Caki2 (cell line): ENCODE results near the gene USP24. TPM values are rescaled to one million over a fixed set of nuclear protein-coding genes. Genes with fewer than 3 reads are reported as not detected.
A peak's percentile ranks its signal among the peaks of the same experiment; 100 is the strongest.

ENCODE experiments used
- DNase-seq: peaks from one replicate; pipeline ENCODE4 v3.0.0-alpha.2; 2015; ENCODE audit warnings: low read depth
- in situ Hi-C: cut with HindIII; loops from 2 replicates; pipeline ENCODE4 v1.10.0; 2016; ENCODE audit warnings: low sequenced_read_pairs, low pct_unique_long_range_greater_than_20kb, mixed read lengths
- total RNA-seq: library from RNA; depleted of rRNA; stranded (reverse); fragments of >200 nt; shearing (Covaris generic); gene quantifications from 2 replicates; pipeline ENCODE4 v1.2.3, GENCODE V29; 2014; ENCODE audit warnings: low replicate concordance

Gene USP24
- total RNA-seq, 1 experiment from 2014 or later = 13.0 TPM

DNA sequence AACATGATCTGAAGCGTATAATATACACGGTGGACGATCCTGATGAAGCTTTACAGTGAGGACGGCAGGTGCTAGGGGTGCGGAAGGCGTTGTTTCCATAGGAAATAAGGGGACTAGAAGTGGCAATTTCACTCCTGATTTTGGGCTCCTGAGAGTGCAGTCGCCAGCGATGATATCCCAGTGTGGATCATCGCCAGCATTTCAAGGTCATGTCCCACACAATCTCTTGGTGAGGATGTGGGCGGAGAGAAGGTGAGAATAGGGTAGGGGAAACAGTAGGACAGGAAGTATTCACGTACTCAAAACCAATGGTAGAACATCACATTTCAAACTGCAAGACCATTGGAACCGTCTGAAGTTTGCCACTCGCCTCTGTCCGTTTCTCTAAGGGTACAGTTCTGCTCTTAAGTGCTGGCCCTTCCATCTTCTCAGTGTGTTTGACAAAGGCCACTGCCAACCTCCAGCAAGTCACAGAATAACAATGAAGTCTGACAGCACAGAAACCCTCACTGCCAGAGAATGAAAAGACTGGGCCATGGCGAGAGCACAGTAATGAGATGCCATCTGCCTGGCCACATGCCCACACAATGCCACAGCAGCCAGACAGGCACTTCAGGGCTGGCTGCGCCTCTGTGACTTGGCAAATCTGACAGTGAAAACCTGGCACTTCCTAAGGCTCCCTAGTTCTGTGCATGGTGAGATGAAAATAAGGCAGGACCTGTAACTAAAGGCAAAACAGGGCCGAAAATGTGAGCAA lies 148.0 kb downstream of the USP24 start:
- in situ Hi-C loops = no loop called here
- DNase-seq = no peak

DNA sequence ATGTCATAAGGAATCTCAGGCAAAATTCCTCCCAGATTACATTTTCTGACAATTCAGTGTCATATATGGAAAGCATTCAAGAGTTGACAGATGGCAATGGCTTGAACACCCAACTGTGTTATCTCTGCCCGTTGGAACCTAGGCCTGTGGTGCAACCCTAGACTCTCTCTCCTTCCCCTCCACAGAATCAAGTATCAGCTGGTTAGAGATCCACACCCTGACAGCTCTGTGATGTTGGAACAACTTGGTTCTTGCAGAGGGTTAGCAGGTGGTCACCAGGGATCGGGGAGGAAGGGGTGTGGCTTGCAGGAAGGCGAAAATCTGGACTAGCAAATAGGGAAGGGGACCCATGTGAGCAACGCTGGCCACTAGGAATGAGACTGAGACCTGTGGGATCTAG lies 149.5 kb downstream of the USP24 start:
- no peak for DNase-seq
- in situ Hi-C loops = no loop called here

DNA sequence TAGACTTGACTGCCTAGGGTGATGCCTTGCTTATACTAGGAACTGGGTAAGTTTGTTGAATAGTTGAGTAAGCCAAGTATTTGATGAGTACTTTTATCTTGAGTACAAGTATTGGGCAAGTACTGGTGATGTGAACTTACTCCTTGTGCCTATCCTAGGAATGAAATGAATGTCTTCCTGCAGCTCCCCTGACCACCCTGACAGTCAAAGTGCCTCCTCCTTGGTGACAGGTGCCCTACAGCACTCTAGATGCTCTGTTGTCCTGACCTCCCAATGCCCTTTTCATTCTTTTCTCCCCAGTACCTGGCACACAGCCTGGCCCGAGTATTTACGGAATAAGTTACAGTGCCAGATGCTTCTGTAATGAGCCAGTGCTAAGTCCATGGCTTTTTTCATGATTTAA lies 150.3 kb downstream of the USP24 start:
- peak; percentile 27 for DNase-seq
- in situ Hi-C loops = no loop called here

DNA sequence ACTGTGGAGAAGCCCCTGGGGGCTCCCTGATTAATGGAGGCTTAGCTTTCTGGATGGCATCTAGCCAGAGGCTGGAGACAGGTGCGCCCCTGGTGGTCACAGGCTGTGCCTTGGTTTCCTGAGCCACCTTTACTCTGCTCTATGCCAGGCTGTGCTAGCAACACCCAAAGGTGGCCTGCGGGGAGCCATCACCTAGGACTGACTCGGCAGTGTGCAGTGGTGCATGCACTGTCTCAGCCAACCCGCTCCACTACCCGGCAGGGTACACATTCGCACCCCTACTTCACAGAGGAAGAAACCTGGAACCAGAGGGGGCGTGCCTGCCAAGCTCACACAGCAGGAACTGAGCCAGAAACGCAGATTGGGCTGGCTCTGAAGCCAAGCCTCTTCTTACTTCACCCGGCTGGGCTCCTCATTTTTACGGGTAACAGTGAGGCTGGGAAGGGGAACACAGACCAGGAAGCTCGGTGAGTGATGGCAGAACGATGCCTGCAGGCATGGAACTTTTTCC lies 151.0 kb downstream of the USP24 start:
- in situ Hi-C loops = no loop called here
- DNase-seq = no peak

DNA sequence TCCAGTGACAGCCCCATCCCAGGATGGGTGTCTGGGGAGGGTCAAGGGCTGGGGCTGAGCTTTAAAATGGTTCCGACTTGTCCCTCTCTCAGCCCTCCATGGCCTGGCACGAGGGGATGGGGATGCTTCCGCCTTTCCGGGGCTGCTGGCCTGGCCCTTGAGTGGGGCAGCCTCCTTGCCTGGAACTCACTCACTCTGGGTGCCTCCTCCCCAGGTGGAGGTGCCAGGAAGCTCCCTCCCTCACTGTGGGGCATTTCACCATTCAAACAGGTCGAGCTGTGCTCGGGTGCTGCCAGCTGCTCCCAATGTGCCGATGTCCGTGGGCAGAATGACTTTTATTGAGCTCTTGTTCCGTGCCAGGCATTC lies 151.6 kb downstream of the USP24 start:
- in situ Hi-C loops = no loop called here
- DNase-seq = no peak

DNA sequence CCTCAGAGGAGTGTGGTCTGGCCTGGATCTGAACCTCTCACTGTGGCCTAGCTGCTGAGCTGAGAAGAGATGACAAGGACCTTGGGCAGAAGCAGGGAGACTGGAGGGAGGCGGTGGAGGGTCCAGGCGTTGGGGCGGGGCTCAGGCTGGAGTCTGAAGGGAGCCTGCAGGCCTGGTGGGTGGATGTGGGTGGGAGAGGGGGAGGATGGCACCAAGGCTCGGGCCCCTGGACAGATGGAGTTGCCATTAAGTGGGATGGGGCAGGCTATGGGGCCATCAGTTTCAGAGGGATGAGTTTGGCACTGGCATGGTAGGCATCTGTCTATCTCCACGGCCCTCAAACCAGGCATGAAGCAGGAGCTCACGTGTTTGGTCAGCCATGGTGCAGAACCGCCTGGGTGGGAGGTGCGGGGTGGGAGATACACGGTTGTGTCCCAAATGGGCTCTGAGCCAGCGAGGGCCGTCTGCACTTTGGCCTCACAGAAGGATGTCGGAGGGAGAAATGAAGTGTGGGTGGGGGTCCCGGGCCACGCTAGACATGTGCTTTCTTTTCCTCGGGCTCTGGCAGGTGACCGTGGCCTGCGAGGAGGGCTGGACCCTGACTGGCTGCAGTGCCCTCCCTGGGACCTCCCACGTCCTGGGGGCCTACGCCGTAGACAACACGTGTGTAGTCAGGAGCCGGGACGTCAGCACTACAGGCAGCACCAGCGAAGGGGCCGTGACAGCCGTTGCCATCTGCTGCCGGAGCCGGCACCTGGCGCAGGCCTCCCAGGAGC lies 152.2 kb downstream of the USP24 start:
- in situ Hi-C loops = no loop called here
- no peak for DNase-seq

DNA sequence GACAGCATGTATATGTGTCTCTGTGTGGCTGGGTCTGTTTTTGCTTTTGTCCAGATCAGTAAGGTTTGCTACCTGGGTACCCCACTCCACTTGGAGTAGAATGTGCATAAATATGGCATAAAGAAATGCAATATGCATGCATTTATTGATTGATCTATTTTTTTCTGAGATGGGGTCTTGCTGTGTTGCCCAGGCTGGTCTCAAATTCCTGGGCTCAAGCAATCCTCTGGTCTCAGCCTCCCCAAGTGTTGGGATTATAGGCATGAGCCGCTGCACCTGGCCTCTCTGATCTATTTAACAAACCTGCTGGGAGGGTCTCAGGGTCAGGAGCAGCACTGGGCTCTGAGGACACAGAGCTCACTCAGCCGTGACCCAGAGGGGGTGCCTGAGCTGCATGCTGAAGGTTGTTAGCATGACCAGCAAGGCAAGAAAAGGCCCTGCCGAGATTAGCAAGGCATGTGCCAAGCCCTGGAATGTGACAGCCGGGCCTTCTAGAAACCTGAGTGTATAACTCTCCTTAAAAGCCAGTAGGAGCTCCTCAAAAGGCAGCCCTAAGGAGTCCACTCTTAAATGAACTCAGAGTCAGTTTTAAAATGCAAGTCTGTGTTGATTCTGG lies 153.3 kb downstream of the USP24 start:
- in situ Hi-C loops = no loop called here
- DNase-seq = no peak

DNA sequence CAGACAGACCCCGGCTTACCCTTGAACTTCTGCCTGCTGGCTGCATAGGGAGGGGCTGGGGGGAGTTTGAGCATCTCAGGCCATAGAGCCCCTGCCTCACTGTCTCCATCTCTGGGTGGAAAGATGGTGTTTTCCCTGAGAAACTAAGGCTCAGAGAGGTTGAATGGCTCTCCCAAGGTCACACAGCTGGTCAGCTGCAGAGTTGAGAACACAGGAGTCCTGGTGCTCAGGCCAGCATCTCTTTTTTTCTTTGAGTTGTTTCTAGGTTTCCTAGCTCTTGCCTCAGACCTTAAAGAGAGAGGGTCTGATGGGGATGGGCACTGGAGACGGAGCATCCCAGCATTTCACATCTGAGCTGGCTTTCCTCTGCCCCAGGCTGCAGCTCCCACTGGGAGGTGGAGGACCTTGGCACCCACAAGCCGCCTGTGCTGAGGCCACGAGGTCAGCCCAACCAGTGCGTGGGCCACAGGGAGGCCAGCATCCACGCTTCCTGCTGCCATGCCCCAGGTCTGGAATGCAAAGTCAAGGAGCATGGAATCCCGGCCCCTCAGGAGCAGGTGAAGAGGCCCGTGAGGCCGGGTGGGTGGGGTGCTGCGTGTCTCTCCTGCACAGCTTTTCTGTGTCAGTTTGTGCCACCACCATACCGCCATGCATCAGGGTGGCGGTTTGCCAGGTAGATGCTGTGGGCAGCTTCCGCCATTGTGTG lies 154.0 kb downstream of the USP24 start:
- no peak for DNase-seq
- in situ Hi-C loops = no loop called here

DNA sequence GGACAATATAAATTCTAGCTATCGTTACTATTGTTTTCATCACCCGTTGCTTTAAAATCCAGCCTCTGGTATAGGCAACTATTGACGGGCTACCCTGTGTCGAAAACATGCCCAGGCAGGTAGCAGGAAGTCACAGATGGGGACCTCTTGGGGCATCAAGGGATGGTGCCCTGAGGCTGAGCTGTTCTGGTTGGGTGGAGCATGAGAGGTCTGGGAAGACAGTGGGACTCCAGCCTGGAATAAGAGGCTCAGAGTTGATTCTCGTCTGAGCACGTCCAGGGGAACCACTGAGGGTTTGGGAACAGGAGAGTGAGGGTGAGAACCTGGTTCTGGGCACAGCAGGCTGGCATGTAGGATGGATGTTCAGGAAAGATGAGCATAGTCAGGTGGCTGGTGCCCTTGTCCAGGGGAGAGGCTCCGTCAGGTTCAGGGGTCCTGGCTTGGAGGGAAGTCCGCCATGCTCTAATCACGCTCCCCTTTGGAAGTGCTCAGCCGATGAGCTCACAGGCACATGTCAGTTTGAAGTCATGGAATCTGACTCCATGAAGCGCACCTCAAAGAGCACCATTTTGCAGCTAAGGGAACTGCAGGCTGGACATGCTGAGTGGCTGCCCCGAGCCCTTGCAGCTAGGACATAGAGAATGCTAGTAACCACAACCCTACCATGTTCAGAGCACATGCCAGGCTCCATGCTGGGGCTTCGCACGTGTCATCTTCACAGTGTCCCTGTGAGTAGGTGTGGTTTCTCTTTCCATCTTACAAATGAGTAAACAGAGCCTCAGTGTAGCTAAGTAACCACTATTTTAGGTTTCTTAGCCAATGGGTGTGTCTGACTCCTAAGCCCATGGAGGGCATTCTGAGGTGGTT lies 154.8 kb downstream of the USP24 start:
- DNase-seq = no peak
- in situ Hi-C loops = no loop called here

DNA sequence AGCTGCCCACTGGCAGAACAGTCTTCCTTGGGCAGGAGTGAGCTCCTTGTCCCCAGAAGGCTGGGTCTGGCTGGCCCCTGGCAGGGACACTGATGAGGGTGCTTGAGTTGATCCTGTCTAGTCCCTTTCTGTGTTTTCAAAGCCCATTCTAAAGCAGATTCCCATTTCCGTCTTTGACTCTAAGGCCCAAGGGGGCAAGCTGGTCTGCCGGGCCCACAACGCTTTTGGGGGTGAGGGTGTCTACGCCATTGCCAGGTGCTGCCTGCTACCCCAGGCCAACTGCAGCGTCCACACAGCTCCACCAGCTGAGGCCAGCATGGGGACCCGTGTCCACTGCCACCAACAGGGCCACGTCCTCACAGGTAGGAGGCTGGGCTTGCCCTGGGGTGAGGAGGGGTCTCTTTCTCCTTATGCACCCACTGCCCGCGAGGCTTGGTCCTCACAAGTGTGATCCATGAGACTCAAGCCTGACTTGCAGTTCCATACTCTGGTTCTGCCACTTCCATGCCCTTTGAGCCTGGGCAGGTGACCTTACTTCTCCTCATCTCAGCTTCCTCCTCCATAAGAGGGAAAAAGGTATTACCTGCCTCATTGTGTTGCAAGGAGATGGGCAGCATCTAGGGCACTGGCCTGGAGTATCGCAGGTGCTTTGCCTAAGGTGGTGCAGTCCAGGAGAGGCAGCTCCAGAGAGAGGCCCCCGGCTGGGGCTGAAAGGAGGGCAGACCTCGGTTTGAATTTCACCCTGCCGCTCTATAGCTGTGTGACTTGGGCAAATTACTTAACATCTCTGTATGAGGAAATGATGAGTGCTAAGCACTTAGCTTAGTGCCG lies 155.6 kb downstream of the USP24 start:
- no peak for DNase-seq
- in situ Hi-C loops = no loop called here

DNA sequence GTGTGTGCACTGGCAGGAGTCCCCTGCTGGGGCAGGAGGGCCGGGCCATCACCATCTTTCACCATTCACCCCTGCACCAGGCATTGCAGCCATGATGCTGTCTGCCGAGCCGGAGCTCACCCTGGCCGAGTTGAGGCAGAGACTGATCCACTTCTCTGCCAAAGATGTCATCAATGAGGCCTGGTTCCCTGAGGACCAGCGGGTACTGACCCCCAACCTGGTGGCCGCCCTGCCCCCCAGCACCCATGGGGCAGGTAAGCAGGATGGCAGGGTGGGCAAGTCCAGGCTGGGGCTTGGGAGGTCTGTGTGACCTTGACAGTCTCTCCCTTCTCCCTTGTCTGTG lies 157.2 kb downstream of the USP24 start:
- no peak for DNase-seq
- in situ Hi-C loops = no loop called here

DNA sequence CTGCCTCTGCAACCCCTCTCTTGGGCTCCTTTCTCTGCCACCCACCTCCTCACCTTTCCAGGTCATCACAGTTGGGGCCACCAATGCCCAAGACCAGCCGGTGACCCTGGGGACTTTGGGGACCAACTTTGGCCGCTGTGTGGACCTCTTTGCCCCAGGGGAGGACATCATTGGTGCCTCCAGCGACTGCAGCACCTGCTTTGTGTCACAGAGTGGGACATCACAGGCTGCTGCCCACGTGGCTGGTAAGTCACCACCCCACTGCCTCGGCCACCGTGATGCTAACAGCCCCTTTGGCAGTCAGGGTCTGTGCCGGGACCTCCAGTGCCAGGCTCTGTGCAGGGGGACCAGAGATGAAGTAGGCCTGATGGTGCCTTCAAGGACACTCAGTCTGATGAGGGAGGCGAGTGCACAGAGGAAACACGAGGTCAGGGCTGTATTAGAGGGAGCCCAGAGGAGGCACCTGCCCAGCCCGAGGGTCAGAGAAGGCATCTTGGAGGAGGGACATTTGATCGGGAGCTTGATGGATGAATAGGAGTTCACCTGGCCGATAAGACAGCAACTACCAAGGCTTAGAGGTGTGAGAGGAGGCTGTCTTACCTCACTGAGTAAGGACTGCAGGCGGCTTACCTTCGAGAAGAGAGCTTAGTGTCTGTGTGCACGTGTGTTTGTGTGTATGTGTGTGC lies 157.8 kb downstream of the USP24 start:
- no peak for DNase-seq
- in situ Hi-C loops = no loop called here

DNA sequence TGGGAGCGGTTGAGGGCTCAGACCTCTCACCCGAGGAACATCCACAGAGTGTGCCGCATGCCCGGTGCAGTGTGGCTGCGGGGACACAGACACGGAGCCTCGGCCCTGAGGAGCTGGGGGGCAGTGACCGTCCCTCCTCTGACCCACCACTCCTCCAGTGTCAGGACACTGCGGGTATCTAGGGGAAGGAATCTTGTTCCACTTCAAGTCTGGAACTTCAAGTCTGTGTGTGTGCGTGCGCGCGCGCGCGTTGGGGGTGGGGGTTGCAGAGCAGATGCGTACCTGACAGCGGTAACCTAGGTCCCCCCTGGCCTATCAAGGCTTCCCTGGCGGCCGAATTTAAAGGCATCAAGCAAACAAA lies 158.6 kb downstream of the USP24 start:
- no peak for DNase-seq
- in situ Hi-C loops = no loop called here

DNA sequence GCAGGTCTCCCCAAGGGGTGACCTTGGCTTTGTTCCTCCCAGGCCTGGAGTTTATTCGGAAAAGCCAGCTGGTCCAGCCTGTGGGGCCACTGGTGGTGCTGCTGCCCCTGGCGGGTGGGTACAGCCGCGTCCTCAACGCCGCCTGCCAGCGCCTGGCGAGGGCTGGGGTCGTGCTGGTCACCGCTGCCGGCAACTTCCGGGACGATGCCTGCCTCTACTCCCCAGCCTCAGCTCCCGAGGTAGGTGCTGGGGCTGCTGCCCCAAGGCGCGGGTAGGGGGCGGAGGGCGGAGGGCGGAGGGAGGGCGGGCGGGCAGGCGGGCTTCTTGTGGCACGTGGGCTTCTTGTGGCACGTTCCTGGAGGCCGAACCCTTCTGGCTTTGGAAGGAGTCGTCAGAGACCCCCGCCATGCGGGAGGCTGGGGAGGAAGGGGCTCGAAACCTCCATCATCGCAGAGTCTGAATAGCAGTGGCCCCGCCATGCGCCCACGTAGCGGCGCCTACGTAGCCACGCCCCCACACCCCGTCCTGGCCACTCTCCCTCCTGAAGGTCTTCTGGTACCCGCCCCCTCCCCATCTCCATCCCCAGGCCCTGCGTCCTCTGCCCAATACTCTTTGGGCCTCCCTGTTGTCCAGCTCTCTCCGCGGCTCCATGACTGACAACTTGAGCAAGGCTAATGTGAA lies 159.1 kb downstream of the USP24 start:
- DNase-seq = no peak
- in situ Hi-C loops = no loop called here

DNA sequence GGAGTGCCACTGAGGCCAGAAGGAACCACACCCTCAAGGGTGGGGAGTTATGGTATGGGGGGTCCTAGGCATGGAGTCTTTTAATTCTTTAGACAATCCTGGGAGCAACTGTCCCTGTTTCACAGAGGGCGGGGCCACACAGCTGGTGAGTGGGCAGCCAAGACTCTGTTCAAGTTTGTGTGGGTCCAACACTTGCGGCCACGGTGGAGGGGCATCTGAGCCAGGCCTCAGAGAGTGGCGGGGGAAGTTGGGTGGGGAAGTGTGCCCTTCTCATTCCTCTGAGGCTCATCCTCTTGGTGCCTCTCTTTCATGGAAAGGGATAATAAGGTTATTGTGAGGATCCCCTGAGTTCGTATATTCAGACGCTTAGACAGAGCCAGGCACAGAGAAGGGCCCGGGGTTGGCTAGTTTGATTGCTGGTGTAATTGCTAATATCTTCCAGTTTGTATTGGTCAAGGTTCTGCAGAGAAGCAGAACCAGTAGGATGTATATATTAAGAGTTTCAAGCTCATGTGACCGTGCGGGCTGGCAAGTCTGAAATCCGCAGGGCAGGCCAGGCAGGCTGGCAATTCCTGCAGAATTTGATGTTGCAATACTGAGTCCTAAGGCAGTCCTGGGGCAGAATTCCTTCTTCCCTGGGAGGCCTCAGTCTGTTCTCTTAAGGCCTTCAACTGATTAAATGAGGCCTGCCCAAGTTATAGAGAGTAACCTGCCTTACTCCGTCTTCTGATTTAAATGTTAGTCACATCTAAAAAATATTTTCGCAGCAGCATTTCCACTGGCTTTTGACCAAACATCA lies 159.9 kb downstream of the USP24 start:
- DNase-seq = no peak
- in situ Hi-C loops = no loop called here

DNA sequence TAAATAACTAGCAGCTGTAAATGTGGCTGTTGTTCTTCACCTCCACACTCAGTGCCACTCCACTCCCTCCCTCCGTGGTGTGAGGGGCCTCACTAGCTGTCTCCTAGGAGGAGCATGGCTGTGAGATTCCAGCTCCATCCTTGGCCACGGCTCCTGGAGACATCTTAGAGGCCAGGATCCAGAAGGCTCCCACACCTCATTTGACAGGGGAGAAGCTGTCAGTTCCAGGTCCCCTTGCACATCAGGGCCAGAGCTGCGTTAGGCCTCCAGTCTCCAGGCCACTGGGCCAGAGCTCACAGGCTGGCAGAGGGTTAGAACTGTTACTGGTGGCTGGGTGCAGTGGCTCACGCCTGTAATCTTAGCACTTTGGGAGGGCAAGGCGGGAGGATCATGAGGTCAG lies 160.8 kb downstream of the USP24 start:
- DNase-seq = no peak
- in situ Hi-C loops = no loop called here
